HepG2 (cell line): ENCODE measurements around the gene CSF3R. TPM values are rescaled to one million over a fixed set of nuclear protein-coding genes. Genes with fewer than 3 reads are reported as not detected.

Source experiments
- ATAC-seq: fragments of 200-7000 bp; cut with Tn5 transposase; 3 replicates; pipeline ENCODE4 v1.9.1; 2020; ENCODE audit warnings: mild to moderate bottlenecking, moderate library complexity
- BruUV-seq: library from RNA; stranded (reverse); fragments of 400-500 nt; replicated peaks from 2 replicates; lab custom pipeline; 2021; lab: Mats Ljungman, UMichigan
- CTCF ChIA-PET: fragments of 300-600 bp; formaldehyde crosslinking; extraction: SDS; loops from one replicate; lab custom pipeline; 2021; ENCODE audit warnings: low total read pairs, inconsistent platforms, low intra/inter-chr PET ratio; lab: Yijun Ruan, JAX
- POLR2A ChIA-PET: fragments of 350-600 bp; sonication (Branson Sonifier 250); formaldehyde crosslinking; loops from one replicate; lab custom pipeline; 2020; ENCODE audit warnings: antibody characterized with exemption, inconsistent platforms; lab: Yijun Ruan, JAX
- DNase-seq: peaks from one replicate; pipeline ENCODE4 v3.0.0-alpha.2; 2015; ENCODE audit warnings: low spot score
- FAIRE-seq: peaks from 3 replicates; lab custom pipeline; 2011; peaks lifted over from hg19 to GRCh38; lab: Jason Lieb, UNC
- H2AFZ ChIP-seq: one replicate; pipeline ENCODE4 v1.6.1; 2011; ENCODE audit warnings: low read length, inconsistent platforms
- H3K27ac ChIP-seq: fragments of 300-600 bp; 3 replicates; pipeline ENCODE4 v1.8.0; 2011; ENCODE audit warnings: mixed run types, mild to moderate bottlenecking, mixed read lengths, low read length, inconsistent platforms; ENCODE audit not compliant: insufficient read depth; ENCODE audit errors: extremely low read length
- H3K27me3 ChIP-seq, 2 experiments: fragments of 200-600 bp in 1 of 2; 2 replicates in 1 of 2; 3 replicates in 1 of 2; pipeline versions ENCODE4 v1.6.0 to v1.8.0; 2011; ENCODE audit warnings: low read length in 2 of 2, mild to moderate bottlenecking in 2 of 2, moderate library complexity in 2 of 2, inconsistent platforms in 1 of 2; ENCODE audit not compliant: insufficient read depth in 2 of 2, control insufficient read depth in 1 of 2
- H3K36me3 ChIP-seq, 2 experiments: fragments of 200-600 bp in 1 of 2; replicated peaks in 1 of 2; 2 replicates in 1 of 2; 3 replicates in 1 of 2; pipeline versions ENCODE4 v1.5.1 to v1.8.0; 2011; ENCODE audit warnings: low read length in 2 of 2, inconsistent platforms in 1 of 2; ENCODE audit not compliant: insufficient read depth in 2 of 2, control insufficient read depth in 1 of 2
- H3K4me1 ChIP-seq: 2 replicates; pipeline ENCODE4 v1.5.1; 2012; ENCODE audit warnings: low read length, inconsistent platforms; ENCODE audit not compliant: insufficient read depth
- H3K4me2 ChIP-seq: 2 replicates; pipeline ENCODE4 v1.6.0; 2011; ENCODE audit warnings: low read depth, low read length, inconsistent platforms
- H3K4me3 ChIP-seq, 3 experiments: fragments of 200-600 bp in 1 of 3; sonication (generic), shearing (Covaris generic) in 1 of 3; replicated peaks in 1 of 3; 2 replicates each; pipeline ENCODE4 v1.5.1; 2011 to 2016; ENCODE audit warnings: low read length in 3 of 3, inconsistent platforms in 2 of 3, low read depth in 2 of 3, mild to moderate bottlenecking in 2 of 3, control low read depth in 1 of 3, mixed read lengths in 1 of 3; ENCODE audit not compliant: insufficient read depth in 1 of 3
- H3K79me2 ChIP-seq: one replicate; pipeline ENCODE4 v1.6.1; 2011; ENCODE audit warnings: low read length, inconsistent platforms; ENCODE audit not compliant: insufficient read depth
- H3K9ac ChIP-seq: 2 replicates; pipeline ENCODE4 v1.6.0; 2011; ENCODE audit warnings: mild to moderate bottlenecking, low read depth, low read length, inconsistent platforms; ENCODE audit not compliant: insufficient read depth
- H3K9me3 ChIP-seq: 2 replicates; pipeline ENCODE4 v1.5.1; 2012; ENCODE audit warnings: mild to moderate bottlenecking, low read length
- H4K20me1 ChIP-seq: 2 replicates; pipeline ENCODE4 v1.6.0; 2011; ENCODE audit warnings: inconsistent platforms, mild to moderate bottlenecking, low read length, moderate library complexity; ENCODE audit not compliant: insufficient read depth
- BATF2 ChIP-seq: sonication (generic); formaldehyde crosslinking; IDR thresholded peaks from 2 replicates; pipeline ENCODE4 v1.8.0; 2022; ENCODE audit warnings: mild to moderate bottlenecking, missing genetic modification reagents, moderate library complexity
- BCL3 ChIP-seq: sonication (generic); formaldehyde crosslinking; IDR thresholded peaks from 2 replicates; pipeline ENCODE4 v1.5.1; 2020; ENCODE audit warnings: mild to moderate bottlenecking, missing genetic modification reagents, moderate library complexity
- BORCS8-MEF2B ChIP-seq: sonication (generic); formaldehyde crosslinking; IDR thresholded peaks from 2 replicates; pipeline ENCODE4 v1.8.0; 2022; ENCODE audit warnings: mild to moderate bottlenecking, missing genetic modification reagents
- CENPX ChIP-seq: sonication (generic); formaldehyde crosslinking; IDR thresholded peaks from 2 replicates; pipeline ENCODE4 v1.9.0; 2021; ENCODE audit warnings: mild to moderate bottlenecking, missing genetic modification reagents, moderate library complexity
- GATAD2A ChIP-seq: IDR thresholded peaks from 2 replicates; pipeline ENCODE4 v1.6.1; 2016
- GFI1 ChIP-seq: sonication (generic); formaldehyde crosslinking; IDR thresholded peaks from 2 replicates; pipeline ENCODE4 v1.5.0; 2020; ENCODE audit warnings: missing genetic modification reagents, mild to moderate bottlenecking, borderline replicate concordance
- HNF4A ChIP-seq: sonication (generic); formaldehyde crosslinking; IDR thresholded peaks from 2 replicates; pipeline ENCODE4 v1.4.0; 2020; ENCODE audit warnings: missing genetic modification reagents
- HNF4G ChIP-seq, 2 experiments: sonication (generic) in 1 of 2; formaldehyde crosslinking in 1 of 2; IDR thresholded peaks; 2 replicates each; pipeline versions ENCODE4 v1.4.0 to v1.6.1; 2011 to 2020; ENCODE audit warnings: borderline replicate concordance in 2 of 2, low read depth in 2 of 2, mild to moderate bottlenecking in 2 of 2, low read length in 1 of 2, missing genetic modification reagents in 1 of 2, moderate library complexity in 1 of 2
- MAFF ChIP-seq: IDR thresholded peaks from 2 replicates; pipeline ENCODE4 v1.6.1; 2011; ENCODE audit warnings: low read depth, low read length, improper control_type of control experiment
- RXRA ChIP-seq: sonication (generic); formaldehyde crosslinking; IDR thresholded peaks from 2 replicates; pipeline ENCODE4 v1.5.1; 2020; ENCODE audit warnings: missing genetic modification reagents
- SIX4 ChIP-seq: sonication (generic); formaldehyde crosslinking; IDR thresholded peaks from 2 replicates; pipeline ENCODE4 v1.4.0; 2020; ENCODE audit warnings: missing genetic modification reagents
- XBP1 ChIP-seq: sonication (generic); formaldehyde crosslinking; IDR thresholded peaks from 2 replicates; pipeline ENCODE4 v1.5.0; 2020; ENCODE audit warnings: missing genetic modification reagents
- ZNF790 ChIP-seq: sonication (generic); formaldehyde crosslinking; IDR thresholded peaks from 2 replicates; pipeline ENCODE4 v1.8.0; 2022; ENCODE audit warnings: missing genetic modification reagents, mild to moderate bottlenecking, borderline replicate concordance
- WGBS: methylation state at CpG from one replicate; pipeline ENCODE4 v1.1.6; 2017; ENCODE audit warnings: low lambda C conversion rate; 5-methylcytosine and 5-hydroxymethylcytosine counted together
- in situ Hi-C: cut with HindIII; loops from 2 replicates; pipeline ENCODE4 v1.10.0; 2017; ENCODE audit warnings: low pct_unique_long_range_greater_than_20kb; ENCODE audit not compliant: extremely low pct_ligation_motif_present
- intact Hi-C: fragments of 100-400 bp; cut with micrococcal nuclease; formaldehyde crosslinking; loops from one replicate; pipeline ENCODE4 v1.10.0; 2022; ENCODE audit not compliant: unreplicated experiment
- polyA plus RNA-seq, 8 experiments: library from polyadenylated mRNA; depleted of rRNA in 3 of 8; stranded (reverse) in 7 of 8; unstranded in 1 of 8; fragments of >200 nt; fragmentation: Illumina TruSeq in 4 of 8; extraction: Trizol in 4 of 8; gene quantifications; 2 replicates each; pipeline versions ENCODE4 v1.2.1 to v1.2.3, GENCODE V29; 2011 to 2016; ENCODE audit warnings: low read depth in 4 of 8, missing spikeins in 1 of 8, mixed read lengths in 1 of 8; ENCODE audit not compliant: insufficient read depth in 1 of 8
- total RNA-seq, 5 experiments: library from RNA; depleted of rRNA; stranded (reverse); fragments of >200 nt; fragmentation: Illumina TruSeq; extraction: Trizol; gene quantifications; 2 replicates each; pipeline ENCODE4 v1.2.3, GENCODE V29; 2016; ENCODE audit warnings: low read depth in 1 of 5
- TF ChIP-seq, protein P1 (sequence below): sonication (generic); formaldehyde crosslinking; IDR thresholded peaks from 2 replicates; pipeline ENCODE4 v1.4.0; 2020; ENCODE audit warnings: missing genetic modification reagents, borderline replicate concordance
- TF ChIP-seq, protein P2 (sequence below): sonication (generic); formaldehyde crosslinking; IDR thresholded peaks from 2 replicates; pipeline ENCODE4 v1.4.0; 2020; ENCODE audit warnings: mild to moderate bottlenecking, missing genetic modification reagents

Gene CSF3R
- total and polyA plus RNA-seq, 2 of the 13 experiments (the other 11 are each of a cell fraction or from before 2014, with no cell fraction given), result 11.9 to 28.8 TPM

DNA sequence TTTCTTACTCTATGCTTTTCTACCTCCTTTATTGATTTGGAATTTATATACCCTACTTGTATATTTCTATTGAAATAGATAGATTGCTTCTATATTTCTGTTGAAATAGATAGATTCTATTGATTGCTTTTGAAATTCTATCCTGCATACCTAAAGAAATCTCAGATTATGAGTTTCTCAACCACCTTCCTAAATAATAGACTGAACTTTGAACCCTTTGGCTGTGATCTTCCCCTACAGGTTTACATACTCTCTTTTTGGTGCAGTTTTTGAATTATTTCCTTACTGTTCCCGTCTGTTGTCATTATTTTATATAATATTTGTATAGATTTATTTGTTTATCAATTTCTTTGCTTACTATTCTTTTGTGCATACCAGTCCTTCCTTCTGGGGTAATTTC lies 20.4 kb upstream of the CSF3R start:
- H3K27me3 ChIP-seq, result no peaks in the 10 kb centered on the region
- no peak overlapping the region for H3K4me3 ChIP-seq
- no peak overlapping the region for H2AFZ ChIP-seq
- H4K20me1 ChIP-seq, result no peaks in the 10 kb centered on the region
- no peak overlapping the region; the same call in 1 of the 2 replicates for H3K4me2 ChIP-seq
- no peaks in the 10 kb centered on the region for H3K36me3 ChIP-seq
- DNase-seq (no peak), FAIRE-seq (no peak), ATAC-seq (no peak)
- CTCF ChIA-PET, result no interaction called here
- H3K9me3 ChIP-seq, result no peaks in the 10 kb centered on the region
- POLR2A ChIA-PET, result no interaction called here
- 0% methylated on average over 1 of the region's 1 CpG for WGBS
- in situ Hi-C loops (no loop called here), intact Hi-C loops (no loop called here)
- BruUV-seq, result no TSS peak
- no peaks in the 10 kb centered on the region for H3K79me2 ChIP-seq
- no peak overlapping the region for H3K27ac ChIP-seq
- peaks cover 52% of the 10 kb centered on the region for H3K4me1 ChIP-seq
- no peak overlapping the region for H3K9ac ChIP-seq
- peak; percentile 53; the same call in 1 of the 2 replicates for TF ChIP-seq HNF4A (CRISPR knock-in tag)
- no peak for TF ChIP-seq XBP1
- no peak for TF ChIP-seq RXRA
- 0 out of 2 replicates have a peak, but pooled peaks have one; percentile 26 for TF ChIP-seq HNF4G (IDR thresholded peaks at IDR 0.05; ENCODE audit: borderline replicate concordance, low read depth, low read length)
- TF ChIP-seq HNF4G (CRISPR knock-in tag; IDR thresholded peaks at IDR 0.05; ENCODE audit: borderline replicate concordance, low read depth), result no peak
- TF ChIP-seq GFI1, result 0 out of 2 replicates have a peak, but pooled peaks have one; percentile 28
- TF ChIP-seq ZNF790, result no peak
- TF ChIP-seq BATF2 (CRISPR knock-in tag), result no peak
- TF ChIP-seq, protein P1, sequence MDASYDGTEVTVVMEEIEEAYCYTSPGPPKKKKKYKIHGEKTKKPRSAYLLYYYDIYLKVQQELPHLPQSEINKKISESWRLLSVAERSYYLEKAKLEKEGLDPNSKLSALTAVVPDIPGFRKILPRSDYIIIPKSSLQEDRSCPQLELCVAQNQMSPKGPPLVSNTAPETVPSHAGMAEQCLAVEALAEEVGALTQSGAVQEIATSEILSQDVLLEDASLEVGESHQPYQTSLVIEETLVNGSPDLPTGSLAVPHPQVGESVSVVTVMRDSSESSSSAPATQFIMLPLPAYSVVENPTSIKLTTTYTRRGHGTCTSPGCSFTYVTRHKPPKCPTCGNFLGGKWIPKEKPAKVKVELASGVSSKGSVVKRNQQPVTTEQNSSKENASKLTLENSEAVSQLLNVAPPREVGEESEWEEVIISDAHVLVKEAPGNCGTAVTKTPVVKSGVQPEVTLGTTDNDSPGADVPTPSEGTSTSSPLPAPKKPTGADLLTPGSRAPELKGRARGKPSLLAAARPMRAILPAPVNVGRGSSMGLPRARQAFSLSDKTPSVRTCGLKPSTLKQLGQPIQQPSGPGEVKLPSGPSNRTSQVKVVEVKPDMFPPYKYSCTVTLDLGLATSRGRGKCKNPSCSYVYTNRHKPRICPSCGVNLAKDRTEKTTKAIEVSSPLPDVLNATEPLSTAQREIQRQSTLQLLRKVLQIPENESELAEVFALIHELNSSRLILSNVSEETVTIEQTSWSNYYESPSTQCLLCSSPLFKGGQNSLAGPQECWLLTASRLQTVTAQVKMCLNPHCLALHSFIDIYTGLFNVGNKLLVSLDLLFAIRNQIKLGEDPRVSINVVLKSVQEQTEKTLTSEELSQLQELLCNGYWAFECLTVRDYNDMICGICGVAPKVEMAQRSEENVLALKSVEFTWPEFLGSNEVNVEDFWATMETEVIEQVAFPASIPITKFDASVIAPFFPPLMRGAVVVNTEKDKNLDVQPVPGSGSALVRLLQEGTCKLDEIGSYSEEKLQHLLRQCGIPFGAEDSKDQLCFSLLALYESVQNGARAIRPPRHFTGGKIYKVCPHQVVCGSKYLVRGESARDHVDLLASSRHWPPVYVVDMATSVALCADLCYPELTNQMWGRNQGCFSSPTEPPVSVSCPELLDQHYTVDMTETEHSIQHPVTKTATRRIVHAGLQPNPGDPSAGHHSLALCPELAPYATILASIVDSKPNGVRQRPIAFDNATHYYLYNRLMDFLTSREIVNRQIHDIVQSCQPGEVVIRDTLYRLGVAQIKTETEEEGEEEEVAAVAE (CRISPR knock-in tag), result no peak
- peak; percentile 62 for TF ChIP-seq GATAD2A (CRISPR knock-in tag)
- TF ChIP-seq CENPX (CRISPR knock-in tag), result no peak
- no peak for TF ChIP-seq MAFF
- 0 out of 2 replicates have a peak, but pooled peaks have one; percentile 26 for TF ChIP-seq SIX4
- TF ChIP-seq, protein P2, sequence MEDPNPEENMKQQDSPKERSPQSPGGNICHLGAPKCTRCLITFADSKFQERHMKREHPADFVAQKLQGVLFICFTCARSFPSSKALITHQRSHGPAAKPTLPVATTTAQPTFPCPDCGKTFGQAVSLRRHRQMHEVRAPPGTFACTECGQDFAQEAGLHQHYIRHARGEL (CRISPR knock-in tag), result no peak
- no peak for TF ChIP-seq BORCS8-MEF2B (CRISPR knock-in tag)
- TF ChIP-seq BCL3 (CRISPR knock-in tag), result no peak
